NCI-H1436 (cell line): Measurements from ENCODE around the gene PLD1.
"Not testable (repeated sequence)": the region's sequence is repeated elsewhere in the genome, so short reads cannot be mapped to it uniquely, and the experiment has no call there.

Source experiments
- DNase-seq: peaks from one replicate; lab custom pipeline; 2025; lab: John Stamatoyannopoulos, UW

PLD1 gene

GRCh38 chr3:171663805-171664204 lies 146.5 kb downstream of the PLD1 start:
- DNase-seq, result no peak

- no peak for DNase-seq
These were observed 148.8 kb downstream of the PLD1 start for GRCh38 chr3:171661484-171661883.

GRCh38 chr3:171660188-171660587 lies 150.1 kb downstream of the PLD1 start:
- DNase-seq, result no peak

- no peak for DNase-seq
These were observed 151.4 kb downstream of the PLD1 start for GRCh38 chr3:171658841-171659240.

- no peak for DNase-seq
These were observed 155.5 kb downstream of the PLD1 start for GRCh38 chr3:171654809-171655208.

- DNase-seq, result no peak
These were observed 156.0 kb downstream of the PLD1 start for GRCh38 chr3:171654326-171654725.

- no peak for DNase-seq
These were observed 156.6 kb downstream of the PLD1 start for GRCh38 chr3:171653701-171654100.

GRCh38 chr3:171652932-171653331 lies 157.4 kb downstream of the PLD1 start:
- DNase-seq, result no peak

GRCh38 chr3:171649911-171650592 lies 160.2 kb downstream of the PLD1 start:
- no peak for DNase-seq

GRCh38 chr3:171649267-171649666 lies 161.0 kb downstream of the PLD1 start:
- no peak for DNase-seq

- no peak for DNase-seq
These were observed 162.2 kb downstream of the PLD1 start for GRCh38 chr3:171648069-171648468.

GRCh38 chr3:171646357-171647133 lies 163.7 kb downstream of the PLD1 start:
- DNase-seq, result peak; percentile 53

GRCh38 chr3:171644681-171645080 lies 165.6 kb downstream of the PLD1 start:
- no peak for DNase-seq

GRCh38 chr3:171643681-171644080 lies 166.6 kb downstream of the PLD1 start:
- no peak for DNase-seq

- no peak for DNase-seq
These were observed 167.2 kb downstream of the PLD1 start for GRCh38 chr3:171643033-171643432.

- no peak for DNase-seq
These were observed 169.5 kb downstream of the PLD1 start for GRCh38 chr3:171640520-171641412.

GRCh38 chr3:171636666-171637065 lies 173.6 kb downstream of the PLD1 start:
- no peak for DNase-seq

GRCh38 chr3:171632766-171633165 lies 177.5 kb downstream of the PLD1 start:
- DNase-seq, result no peak

- DNase-seq, result not testable (repeated sequence)
These were observed 183.5 kb downstream of the PLD1 start for GRCh38 chr3:171626799-171627198.

GRCh38 chr3:171622126-171622525 lies 188.2 kb downstream of the PLD1 start:
- no peak for DNase-seq

GRCh38 chr3:171620825-171621434 lies 189.4 kb downstream of the PLD1 start:
- no peak for DNase-seq

- no peak for DNase-seq
These were observed 193.5 kb downstream of the PLD1 start for GRCh38 chr3:171616798-171617197.
